Activated effector memory CD4-positive, alpha-beta T cell treated with Interleukin-2 at 50 U/mL for 16 hours (primary cell): ENCODE measurements around the gene TP53.

Experiments
- DNase-seq: peaks from one replicate; pipeline ENCODE4 v3.0.0-alpha.2; 2020

Gene TP53

DNA sequence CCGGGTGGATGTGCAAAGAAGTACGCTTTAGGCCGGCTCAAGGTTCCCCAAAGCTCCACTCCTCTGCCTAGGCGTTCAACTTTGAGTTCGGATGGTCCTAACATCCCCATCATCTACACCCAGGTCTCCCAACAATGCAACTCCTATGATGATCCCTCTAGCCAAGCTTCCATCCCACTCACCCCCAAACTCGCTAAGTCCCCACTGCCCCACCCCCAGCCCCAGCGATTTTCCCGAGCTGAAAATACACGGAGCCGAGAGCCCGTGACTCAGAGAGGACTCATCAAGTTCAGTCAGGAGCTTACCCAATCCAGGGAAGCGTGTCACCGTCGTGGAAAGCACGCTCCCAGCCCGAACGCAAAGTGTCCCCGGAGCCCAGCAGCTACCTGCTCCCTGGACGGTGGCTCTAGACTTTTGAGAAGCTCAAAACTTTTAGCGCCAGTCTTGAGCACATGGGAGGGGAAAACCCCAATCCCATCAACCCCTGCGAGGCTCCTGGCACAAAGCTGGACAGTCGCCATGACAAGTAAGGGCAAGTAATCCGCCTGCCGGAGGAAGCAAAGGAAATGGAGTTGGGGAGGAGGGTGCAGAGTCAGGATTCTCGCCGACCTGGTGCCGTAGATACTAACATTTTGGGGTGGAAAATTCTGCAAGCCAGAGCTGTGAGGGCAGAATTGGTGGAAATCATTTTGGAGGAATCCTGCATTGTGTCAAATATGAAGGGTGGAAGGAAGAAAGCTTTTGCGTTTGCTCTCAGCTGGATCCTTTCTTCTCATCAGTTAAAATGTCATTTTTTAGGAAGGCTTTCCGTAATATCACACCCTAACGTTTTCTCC lies at the start of gene TP53:
TSS of gene TP53 (minus strand) at position 419 of the 836 bp plus-strand sequence. CDS start 10,896 bp downstream, outside the sequence.
- DNase-seq = peak; percentile 82

DNA sequence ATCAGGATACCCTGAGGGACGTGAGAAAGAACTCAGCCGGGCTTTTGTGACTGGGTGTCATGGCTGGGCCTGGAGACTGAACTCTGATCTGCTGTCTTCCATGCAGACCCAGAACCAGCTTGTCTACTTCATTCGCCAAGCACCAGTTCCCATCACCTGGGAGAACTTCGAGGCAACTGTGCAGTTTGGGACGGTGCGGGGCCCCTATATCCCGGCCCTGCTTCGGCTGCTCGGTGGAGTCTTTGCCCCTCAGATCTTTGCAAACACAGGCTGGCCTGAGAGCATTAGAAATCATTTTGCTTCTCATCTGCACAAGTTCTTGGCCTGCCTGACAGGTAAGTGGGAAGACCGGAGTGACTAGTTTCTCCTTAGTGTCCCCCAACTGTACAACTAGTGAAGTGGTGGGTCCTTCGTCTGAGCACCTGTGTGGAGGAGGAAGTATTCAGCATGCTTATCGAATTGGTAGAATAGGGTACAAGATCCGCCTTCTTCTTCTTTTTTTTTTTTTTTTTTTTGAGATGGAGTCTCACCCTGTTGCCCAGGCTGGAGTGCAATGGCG lies 45.8 kb upstream of the TP53 start:
- no peak for DNase-seq

DNA sequence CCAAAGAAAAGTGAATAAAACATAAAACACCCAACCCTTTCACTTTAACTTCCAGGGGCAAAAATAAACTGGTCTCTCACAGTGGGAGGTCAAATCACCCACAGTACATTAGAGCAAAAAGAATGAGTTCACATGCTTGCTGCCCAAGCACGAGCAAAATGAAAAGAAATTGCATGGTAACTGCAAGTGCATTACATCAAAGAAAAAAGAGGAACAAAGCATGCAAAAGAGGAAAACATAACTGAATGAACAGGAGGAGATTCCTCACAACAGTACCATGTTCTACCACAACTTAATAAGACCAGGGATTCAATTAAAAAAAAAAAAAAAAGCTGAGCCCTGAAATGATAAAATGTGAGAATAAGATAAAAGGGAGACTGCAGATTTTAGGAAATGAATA lies 42.5 kb upstream of the TP53 start:
- no peak for DNase-seq

DNA sequence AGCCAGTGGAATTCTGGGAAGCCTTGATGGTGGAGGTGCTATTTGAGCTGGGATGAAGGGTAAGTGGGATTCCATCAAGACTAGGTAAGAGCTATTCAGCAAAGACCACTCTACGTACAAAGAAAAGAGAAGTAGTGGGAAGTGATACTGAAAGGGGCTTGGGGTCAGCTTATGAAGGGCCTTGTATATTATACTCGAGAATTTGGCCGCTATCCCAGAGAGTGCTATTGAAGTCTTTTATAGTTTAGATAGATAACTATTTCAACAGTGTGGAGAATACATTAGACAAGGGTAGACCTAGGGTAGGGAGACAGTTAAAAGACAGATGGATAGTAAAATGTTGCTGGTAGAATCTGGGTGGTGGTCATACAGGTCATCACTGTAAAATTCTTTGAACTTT lies 40.6 kb upstream of the TP53 start:
- no peak for DNase-seq

DNA sequence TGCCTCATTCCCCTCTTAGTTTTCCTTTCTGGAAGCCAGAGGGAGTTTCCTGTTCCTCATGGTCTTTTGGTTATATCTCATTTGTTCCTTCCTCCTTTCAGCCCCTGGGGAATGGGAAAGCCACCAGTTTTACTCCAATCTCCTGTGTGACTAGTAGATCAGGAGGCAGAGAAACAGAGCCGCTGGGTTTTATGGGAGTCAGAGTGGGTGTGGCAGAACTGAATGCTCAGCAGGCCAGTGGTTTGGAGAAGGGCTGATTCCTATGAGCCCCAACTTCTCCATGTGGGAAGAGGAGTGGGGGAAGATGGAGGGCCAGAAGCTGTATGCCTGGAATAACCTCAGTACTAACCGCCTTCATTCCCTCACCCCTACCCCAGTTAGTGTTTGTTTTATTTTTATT lies 34.3 kb upstream of the TP53 start:
- no peak for DNase-seq

DNA sequence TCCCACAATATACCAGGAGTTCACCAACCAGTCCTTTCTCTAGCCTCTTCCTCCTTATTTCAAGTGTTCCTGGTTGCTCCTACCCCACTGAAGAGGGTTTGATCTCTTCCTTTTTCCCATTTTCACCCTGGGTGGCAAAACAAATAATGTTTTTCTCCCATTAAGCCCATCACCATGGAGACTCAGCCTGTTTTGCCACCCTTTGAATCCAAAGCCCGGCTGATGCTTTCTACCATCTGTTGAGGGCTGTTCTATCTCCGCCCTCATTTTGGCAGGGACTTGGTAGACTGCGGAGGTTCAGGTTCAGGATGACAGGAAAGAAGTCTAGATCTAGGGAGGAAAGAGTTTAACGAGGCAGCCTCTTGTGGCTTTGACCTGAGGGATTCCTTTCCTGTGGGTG lies 32.8 kb upstream of the TP53 start:
- no peak for DNase-seq

DNA sequence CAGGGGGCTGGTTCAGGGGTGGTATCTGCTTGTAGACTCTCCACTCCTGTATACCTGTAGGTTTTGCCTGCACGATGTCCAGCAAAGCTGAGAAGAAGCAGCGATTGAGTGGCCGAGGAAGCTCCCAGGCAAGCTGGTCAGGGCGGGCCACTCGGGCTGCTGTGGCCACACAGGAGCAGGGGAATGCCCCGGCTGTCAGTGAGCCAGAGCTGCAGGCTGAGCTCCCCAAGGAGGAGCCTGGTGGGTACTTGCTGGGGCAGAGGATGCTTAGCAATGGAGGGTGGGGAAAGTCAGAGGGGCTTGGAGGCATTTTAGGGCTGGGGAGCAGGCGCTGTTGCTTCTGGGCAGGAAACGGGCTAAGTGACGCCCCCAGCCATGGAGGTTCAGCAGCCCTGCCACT lies 32.4 kb upstream of the TP53 start:
- no peak for DNase-seq

DNA sequence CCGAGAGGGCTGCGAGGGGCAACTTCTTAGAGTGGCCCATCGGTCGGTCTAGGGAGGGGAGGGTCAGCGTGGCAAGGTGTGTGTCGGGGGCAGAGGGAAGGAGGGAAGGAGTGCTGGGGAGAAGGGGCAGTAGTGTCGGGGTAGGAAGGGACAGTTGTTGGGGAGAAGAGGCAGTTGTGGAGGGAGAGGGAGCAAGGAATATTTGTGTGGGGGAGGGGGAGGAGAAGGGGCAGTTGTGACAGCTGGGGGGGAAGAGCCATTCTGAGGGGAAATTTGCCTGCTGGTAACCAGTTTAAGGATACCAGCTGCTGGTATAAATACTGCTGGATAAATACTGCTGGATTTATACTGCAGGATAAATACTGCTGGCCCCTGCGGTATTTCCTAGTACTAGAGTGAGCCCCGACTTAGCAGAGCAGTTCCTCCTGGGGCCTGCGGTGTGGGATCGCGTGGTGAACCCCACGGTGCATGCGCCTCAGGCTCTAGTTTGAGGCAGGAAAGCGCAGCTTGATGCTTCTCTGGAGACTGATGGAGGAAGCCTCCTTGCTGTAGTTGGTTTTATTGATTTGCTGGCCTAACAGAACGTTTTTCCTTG lies 30.6 kb upstream of the TP53 start:
- DNase-seq = peak; percentile 20

DNA sequence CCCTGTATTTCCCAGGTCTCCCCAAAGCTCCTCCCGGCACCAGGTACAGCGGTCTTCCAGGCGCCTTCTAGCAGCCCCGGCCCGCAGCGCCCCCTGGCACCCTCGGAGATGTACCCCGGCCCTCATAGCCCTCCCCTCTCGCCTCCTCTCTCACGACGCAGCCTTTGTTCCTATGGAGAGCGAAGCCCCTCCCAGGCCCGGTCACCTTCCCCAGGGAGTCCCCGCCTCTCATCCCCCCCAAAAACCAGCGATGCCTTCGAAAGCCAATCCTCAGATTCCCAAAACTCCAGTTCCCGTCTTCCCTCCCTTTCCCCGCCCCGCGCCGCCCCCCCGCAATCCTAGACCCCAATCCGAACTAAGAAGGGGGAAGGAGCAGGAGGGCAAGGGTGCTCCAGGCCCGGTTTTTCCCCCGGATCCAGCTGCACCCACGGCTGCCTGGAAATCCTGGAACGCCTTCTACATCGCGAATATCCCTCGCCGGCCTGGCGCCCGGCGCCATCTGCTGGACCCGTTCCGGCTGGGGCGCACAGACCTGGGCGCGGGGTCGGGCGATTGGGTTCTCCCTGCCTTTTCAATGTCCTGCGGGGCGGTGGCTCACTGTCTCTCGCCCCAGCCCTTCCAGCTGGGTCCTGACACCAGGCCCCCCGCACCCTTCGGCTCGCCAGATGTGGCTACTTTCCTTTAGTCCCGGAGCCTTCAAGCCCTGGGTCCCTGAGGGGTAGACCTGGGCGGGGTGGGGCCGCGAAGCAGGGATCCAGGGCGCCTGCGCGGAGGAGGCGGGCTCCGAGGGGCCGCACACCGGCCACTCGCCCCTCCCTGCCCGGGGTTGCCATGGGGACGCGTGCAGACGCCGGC lies 29.8 kb upstream of the TP53 start, which contains the start of gene DNAH2:
TSS of gene DNAH2 (plus strand) at position 844 of the 855 bp plus-strand sequence. CDS start 1,991 bp downstream, outside the sequence.
- peak; percentile 7 for DNase-seq

DNA sequence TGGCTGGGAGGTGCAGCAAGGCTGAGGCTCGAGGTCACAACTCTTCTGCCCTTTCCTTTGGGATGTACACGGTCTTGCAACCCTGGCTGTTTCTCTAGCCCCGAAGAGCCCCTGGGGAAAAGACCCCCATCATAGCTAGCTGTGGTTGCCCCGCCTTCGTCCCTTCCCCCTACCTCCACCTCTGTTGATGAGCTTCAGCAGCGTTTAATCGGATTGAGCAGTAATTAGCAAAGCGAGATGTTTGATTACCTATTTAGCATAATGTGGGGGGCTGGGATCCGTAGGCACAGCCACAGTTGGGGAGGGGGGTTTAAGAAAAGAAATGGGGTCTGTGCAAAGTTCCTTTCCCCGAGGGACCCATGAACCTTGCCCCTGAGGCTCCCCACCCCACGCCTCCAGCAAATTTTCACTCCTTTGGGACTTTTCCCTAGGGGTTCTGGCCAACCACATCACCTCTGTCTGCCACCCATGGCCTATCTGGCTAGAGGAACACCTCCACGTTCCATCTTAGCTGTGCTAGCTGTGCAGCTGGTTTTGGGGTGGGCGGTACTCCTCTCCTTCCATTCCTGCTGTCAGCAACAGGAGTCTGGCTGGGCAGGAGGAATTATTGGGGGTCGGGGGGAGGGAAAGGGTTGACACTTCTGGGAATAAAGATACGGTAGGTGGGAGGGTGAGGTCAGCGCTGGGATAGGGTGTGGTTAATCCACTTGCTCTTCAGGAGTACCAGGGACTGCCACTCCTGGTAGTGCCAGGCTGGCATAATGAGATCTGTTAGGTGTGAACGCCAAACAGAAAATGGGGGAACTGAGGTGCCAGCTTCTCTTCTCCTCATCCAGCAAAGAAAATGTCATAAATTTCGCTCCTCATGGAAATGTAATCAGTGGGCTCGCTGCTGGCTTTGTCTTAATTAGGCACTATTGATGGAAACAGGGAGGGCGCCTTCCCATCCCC lies 28.9 kb upstream of the TP53 start:
- DNase-seq = no peak

DNA sequence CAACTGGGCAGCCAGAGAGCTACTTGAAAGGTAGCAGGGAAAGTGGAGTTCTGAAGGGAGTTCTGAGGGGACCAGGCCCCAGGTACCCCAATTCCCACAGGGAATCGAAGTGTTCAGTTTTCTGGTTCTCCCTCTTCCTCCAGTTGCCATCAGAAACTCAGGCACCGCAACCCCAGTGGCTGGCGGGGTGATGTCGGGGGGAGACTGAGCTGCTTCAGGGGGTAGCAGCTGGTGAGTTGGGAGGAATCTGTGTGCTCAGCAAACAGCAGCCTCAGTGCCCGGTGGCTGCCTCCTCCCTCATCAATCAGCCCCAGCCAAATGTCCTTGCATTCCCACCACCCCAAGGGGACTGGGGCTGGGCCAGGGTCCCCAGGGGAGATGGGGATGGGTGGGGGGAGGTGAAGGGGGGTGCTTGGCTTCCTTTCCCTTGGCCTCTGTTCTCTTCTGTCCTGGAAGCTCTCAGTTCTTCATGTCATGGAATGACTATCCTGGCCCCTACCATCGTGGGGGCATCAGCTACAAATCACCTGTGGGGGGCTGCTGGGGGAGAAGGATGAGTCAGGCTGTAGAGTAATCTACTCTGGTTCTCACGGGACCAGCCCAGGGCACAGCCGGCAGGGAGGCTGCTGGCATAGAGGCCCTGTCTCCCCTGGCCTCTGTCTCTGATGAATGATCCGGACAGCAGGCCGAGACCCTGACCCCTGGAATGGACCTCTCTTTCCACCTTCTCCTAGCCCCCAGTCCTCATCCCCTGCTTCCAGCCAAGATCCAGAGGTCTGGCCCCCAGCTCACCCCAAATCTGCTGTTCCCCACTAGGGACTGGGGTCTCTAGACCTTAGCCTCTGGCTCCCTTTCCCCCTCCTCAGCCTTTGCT lies 27.7 kb upstream of the TP53 start:
- no peak for DNase-seq

DNA sequence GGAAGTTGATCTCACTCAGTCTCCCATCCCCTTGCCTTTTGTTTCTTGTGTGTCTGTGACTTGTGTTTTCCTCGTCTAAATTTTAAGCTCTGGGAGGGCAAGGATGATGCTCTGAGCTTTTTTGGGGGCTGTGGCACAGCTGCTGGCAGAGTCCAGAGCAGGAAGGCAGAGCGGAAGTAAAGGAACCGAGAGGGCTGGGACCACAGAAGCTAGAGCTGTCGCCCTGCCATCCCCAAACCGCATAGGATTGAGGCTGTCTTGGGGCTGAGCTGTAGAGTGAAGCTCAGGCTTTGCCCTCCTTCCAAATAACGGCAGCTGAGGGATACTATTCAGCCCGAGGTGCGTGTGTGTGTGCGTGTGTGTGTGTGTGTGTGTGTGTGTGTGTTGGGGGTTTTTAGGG lies 26.5 kb upstream of the TP53 start:
- no peak for DNase-seq

DNA sequence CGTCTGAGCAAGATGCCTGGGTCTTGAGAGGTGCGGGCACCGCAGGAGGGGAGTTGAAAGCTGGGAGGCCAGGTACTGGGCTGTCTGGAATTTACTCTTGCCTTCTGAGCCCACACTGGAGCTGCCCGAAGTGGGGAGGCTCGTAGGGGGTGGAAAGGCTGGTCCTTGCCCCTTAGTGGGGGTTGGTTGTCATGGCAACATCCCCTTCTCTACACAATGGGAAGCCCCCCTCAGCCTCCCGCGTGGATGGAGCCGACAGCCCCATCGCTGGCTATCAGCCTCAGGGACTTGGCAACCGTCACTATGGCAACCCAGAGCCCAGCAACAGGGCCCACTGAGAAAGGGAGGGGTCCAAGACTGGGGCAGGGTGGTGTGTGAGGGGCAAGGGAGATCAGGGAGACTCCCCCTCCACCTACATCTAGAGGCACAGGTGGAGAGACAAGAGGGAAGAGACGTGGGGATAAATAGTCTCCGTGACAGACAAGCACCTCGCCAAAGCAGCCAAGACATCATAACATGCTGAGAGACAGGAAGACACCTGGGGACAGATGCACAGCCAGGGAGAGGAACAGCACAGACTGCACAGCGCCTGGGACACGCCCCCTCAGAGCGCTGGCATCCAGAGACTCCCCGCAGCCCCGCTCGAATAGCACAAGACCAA lies 25.0 kb upstream of the TP53 start:
- no peak for DNase-seq

DNA sequence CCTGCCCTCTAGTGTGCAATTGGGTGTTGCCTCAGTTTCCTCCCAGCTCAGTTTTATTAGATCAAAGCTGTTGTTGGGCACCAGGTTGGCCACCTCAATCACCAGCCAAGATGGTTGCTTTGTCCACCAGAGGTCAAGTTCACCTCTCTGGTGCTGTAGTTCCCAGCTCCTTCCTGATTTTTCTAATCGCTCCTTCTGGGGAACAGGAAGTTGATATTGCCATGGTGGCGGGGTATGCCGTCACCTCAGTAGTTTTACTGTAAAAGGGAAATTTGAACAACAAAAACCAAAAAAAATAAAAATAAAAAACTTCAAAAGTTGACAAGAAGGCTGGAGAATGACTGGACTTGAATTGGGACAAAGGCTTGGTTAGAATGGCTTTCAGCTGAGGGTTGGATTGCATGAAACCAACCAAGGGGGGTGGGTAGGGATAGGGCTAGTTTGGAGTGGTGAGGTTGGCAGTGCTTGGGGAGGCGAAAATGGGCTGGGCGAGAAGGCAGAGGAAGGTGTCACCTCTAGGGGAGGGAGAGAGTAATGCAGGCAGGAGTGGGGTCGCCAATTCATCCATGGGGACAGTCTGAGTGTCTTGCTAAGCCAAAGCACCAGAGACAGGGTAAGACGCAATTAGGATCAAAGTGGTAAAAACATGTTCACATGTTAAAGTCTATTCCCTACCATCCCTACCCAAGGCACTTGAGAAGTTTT lies 23.9 kb upstream of the TP53 start:
- no peak for DNase-seq

DNA sequence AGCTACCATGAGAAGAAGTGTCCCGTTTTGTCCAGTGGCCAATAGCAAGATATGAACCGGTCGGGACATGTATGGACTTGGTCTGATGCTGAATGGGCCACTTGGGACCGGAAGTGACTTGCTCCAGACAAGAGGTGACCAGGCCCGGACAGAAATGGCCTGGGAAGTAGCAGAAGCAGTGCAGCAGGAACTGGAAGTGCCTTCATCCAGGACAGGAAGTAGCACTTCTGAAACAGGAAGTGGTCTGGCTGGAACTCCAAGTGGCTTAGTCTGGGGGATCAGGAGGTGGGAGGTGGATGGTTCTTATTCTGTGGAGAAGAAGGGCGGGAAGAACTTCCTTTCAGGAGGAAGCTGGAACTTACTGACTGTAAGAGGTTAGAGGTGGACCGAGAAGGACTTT lies 23.0 kb upstream of the TP53 start:
- no peak for DNase-seq

DNA sequence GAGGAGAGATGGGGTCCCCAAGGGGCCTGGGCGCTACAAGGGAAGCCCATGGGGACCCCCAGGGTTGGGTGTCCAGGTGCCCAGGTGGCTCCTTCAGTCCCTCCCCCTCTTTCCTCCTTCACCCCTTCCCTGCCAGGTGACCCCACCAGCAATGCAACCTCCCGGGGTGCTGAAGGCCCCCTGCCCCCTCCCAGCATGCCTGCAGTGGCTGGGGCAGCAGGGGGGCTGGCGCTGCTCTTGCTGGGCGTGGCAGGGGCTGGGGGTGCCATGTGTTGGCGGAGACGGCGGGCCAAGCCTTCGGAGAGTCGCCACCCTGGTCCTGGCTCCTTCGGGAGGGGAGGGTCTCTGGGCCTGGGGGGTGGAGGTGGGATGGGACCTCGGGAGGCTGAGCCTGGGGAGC lies 21.7 kb upstream of the TP53 start:
- no peak for DNase-seq

DNA sequence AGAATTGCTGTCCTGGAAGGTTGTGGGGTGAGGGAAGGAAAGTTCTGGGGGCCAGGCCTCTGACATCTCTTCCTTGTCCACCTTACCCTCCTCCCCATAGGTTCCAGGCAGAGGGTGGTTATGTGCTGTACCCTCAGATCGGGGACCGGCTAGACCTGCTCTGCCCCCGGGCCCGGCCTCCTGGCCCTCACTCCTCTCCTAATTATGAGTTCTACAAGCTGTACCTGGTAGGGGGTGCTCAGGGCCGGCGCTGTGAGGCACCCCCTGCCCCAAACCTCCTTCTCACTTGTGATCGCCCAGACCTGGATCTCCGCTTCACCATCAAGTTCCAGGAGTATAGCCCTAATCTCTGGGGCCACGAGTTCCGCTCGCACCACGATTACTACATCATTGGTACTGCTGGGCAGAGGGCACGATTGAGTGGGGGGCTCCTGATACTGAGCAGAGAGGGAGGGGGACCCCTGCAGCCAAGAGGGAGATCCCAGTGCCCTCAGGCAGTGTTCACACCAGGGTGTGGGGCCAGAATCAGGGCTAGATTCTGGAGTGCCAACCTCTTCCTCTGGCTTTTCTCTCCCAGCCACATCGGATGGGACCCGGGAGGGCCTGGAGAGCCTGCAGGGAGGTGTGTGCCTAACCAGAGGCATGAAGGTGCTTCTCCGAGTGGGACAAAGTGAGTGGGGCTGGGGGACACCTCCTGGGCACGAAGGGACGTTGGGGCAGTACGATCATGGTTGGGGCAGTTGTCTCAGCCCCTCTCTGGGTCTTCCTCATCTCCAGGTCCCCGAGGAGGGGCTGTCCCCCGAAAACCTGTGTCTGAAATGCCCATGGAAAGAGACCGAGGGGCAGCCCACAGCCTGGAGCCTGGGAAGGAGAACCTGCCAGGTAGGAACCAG lies 20.8 kb upstream of the TP53 start:
- no peak for DNase-seq

DNA sequence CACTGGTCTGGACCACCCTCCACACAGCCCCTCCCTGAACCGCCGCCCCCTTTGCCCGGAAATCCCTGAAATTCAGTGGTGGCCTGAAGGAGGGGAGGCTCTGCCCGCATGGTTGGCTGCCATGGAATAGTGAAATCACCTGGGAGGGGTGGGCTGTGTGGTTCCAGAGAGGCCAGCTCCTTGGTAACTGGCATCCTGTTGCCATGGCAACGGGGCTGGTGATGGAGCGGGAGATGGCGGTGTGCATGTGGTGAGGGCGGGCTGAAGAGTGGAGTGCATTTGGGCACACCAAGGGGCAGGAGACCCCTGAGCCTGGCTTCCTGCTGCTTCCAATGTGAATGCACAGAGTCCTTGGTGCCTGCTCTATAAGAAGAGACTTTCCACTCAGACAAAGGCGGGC lies 20.2 kb upstream of the TP53 start:
- DNase-seq = no peak
